Neural cell (in vitro differentiated cells): Measurements from ENCODE around the gene PF4V1. TPM values are rescaled to one million over a fixed set of nuclear protein-coding genes. Genes with fewer than 3 reads are reported as not detected.
"Not testable (repeated sequence)": the region's sequence is repeated elsewhere in the genome, so short reads cannot be mapped to it uniquely, and the experiment has no call there.

Source experiments
- H2AFZ ChIP-seq: fragments of 200-600, 300-800 bp; sonication (generic), shearing (Covaris generic); 2 replicates; pipeline ENCODE4 v1.6.0; 2014; ENCODE audit warnings: low read depth, mild to moderate bottlenecking, antibody characterized with exemption, low read length, moderate library complexity
- H3F3A ChIP-seq: fragments of 200-600 bp; shearing (Covaris generic); 2 replicates; pipeline ENCODE4 v1.6.1; 2016; ENCODE audit warnings: mild to moderate bottlenecking, moderate library complexity, mixed read lengths, antibody characterized with exemption, low read length; ENCODE audit not compliant: insufficient read depth, poor library complexity, severe bottlenecking
- H3K27ac ChIP-seq: fragments of 200-600, 300-800 bp; sonication (generic), shearing (Covaris generic); 2 replicates; pipeline ENCODE4 v1.5.1; 2014; ENCODE audit warnings: mild to moderate bottlenecking, low read length, moderate library complexity
- H3K27me3 ChIP-seq: fragments of 300-800, 200-600 bp; sonication (generic), shearing (Covaris generic); 2 replicates; pipeline ENCODE4 v1.6.0; 2014; ENCODE audit warnings: mild to moderate bottlenecking, low read depth, low read length, moderate library complexity; ENCODE audit not compliant: insufficient read depth
- H3K36me3 ChIP-seq: fragments of 300-800, 200-600 bp; sonication (generic), shearing (Covaris generic); 2 replicates; pipeline ENCODE4 v1.5.1; 2014; ENCODE audit warnings: mild to moderate bottlenecking, antibody characterized with exemption, low read length, moderate library complexity; ENCODE audit not compliant: insufficient read depth
- H3K4me2 ChIP-seq: fragments of 300-800, 200-600 bp; sonication (generic), shearing (Covaris generic); 2 replicates; pipeline ENCODE4 v1.6.0; 2014; ENCODE audit warnings: mild to moderate bottlenecking, low read length
- H3K4me3 ChIP-seq: fragments of 300-800, 200-600 bp; sonication (generic), shearing (Covaris generic); 2 replicates; pipeline ENCODE4 v1.5.1; 2014; ENCODE audit warnings: mild to moderate bottlenecking, low read length, moderate library complexity
- H3K79me2 ChIP-seq: fragments of 200-600 bp; shearing (Covaris generic); replicated peaks from 2 replicates; pipeline ENCODE4 v1.6.0; 2014; ENCODE audit warnings: mild to moderate bottlenecking, low read length, moderate library complexity; ENCODE audit not compliant: insufficient read depth
- H3K9ac ChIP-seq: fragments of 300-800, 200-600 bp; sonication (generic), shearing (Covaris generic); 2 replicates; pipeline ENCODE4 v1.6.1; 2016; ENCODE audit warnings: mild to moderate bottlenecking, low read length, mixed read lengths
- H3K9me2 ChIP-seq: fragments of 200-600 bp; shearing (Covaris generic); 2 replicates; pipeline ENCODE4 v1.6.1; 2016; ENCODE audit warnings: mild to moderate bottlenecking, low read length, mixed read lengths; ENCODE audit not compliant: insufficient read depth
- H3K9me3 ChIP-seq: fragments of 200-600, 300-800 bp; sonication (generic), shearing (Covaris generic); 2 replicates; pipeline ENCODE4 v1.6.1; 2016; ENCODE audit warnings: mild to moderate bottlenecking, mixed run types, low read length, moderate library complexity, mixed read lengths
- H4K20me1 ChIP-seq: fragments of 200-600 bp; shearing (Covaris generic); 2 replicates; pipeline ENCODE4 v1.6.1; 2016; ENCODE audit warnings: mild to moderate bottlenecking, mixed run types; ENCODE audit not compliant: insufficient read depth
- EP300 ChIP-seq: fragments of 450-650 bp; conservative IDR thresholded peaks from 2 replicates; pipeline ENCODE4 v1.6.1; 2014; ENCODE audit warnings: antibody characterized with exemption, mild to moderate bottlenecking, moderate library complexity; ENCODE audit not compliant: poor library complexity, severe bottlenecking
- EZH2 ChIP-seq: fragments of 200-600, 300-800 bp; shearing (Covaris generic), sonication (generic); IDR thresholded peaks from 2 replicates; pipeline ENCODE4 v1.6.1; 2014; ENCODE audit warnings: antibody characterized with exemption, low read length, borderline replicate concordance, mild to moderate bottlenecking; ENCODE audit not compliant: insufficient read depth, poor library complexity, severe bottlenecking
- MXI1 ChIP-seq: fragments of 450-650 bp; conservative IDR thresholded peaks from 2 replicates; pipeline ENCODE4 v1.6.1; 2014; ENCODE audit warnings: antibody characterized with exemption, mild to moderate bottlenecking; ENCODE audit not compliant: poor library complexity, severe bottlenecking
- POLR2AphosphoS5 ChIP-seq: IDR thresholded peaks from 2 replicates; pipeline ENCODE4 v1.6.1; 2012
- RAD21 ChIP-seq: fragments of 450-650 bp; conservative IDR thresholded peaks from 2 replicates; pipeline ENCODE4 v1.6.1; 2014; ENCODE audit warnings: antibody characterized with exemption, mild to moderate bottlenecking, moderate library complexity
- polyA plus RNA-seq: library from polyadenylated mRNA; depleted of rRNA; stranded (reverse); fragments of >200 nt; gene quantifications from 2 replicates; pipeline ENCODE4 v1.2.3, GENCODE V29; 2014
- TF ChIP-seq, protein P1 (sequence below): fragments of 450-650 bp; IDR thresholded peaks from 2 replicates; pipeline ENCODE4 v1.5.1; 2014; ENCODE audit warnings: antibody characterized with exemption, mild to moderate bottlenecking, moderate library complexity; ENCODE audit not compliant: poor library complexity, severe bottlenecking
- TF ChIP-seq, protein P2 (sequence below): IDR thresholded peaks from 2 replicates; pipeline ENCODE4 v1.6.1; 2012; ENCODE audit warnings: borderline replicate concordance

PF4V1 gene
- polyA plus RNA-seq, 1 donor from 2014 or later, result not detected

- Histone ChIP-seq H3K9ac (no peak overlapping the region), H3K9me2 (no peaks in the 10 kb centered on the region), H3K36me3 (no peaks in the 10 kb centered on the region), H3K27ac (no peak overlapping the region), H3K4me2 (no peak overlapping the region), H4K20me1 (no peaks in the 10 kb centered on the region), H3K4me3 (no peak overlapping the region), H2AFZ (no peak overlapping the region), H3K27me3 (no peaks in the 10 kb centered on the region), H3F3A (no peaks in the 10 kb centered on the region), H3K9me3 (no peaks in the 10 kb centered on the region), H3K79me2 (no peaks in the 10 kb centered on the region)
- TF ChIP-seq EZH2 (no peak), EP300 (no peak), RAD21 (no peak), MXI1 (no peak), POLR2AphosphoS5 (no peak)
- TF ChIP-seq, protein P1, sequence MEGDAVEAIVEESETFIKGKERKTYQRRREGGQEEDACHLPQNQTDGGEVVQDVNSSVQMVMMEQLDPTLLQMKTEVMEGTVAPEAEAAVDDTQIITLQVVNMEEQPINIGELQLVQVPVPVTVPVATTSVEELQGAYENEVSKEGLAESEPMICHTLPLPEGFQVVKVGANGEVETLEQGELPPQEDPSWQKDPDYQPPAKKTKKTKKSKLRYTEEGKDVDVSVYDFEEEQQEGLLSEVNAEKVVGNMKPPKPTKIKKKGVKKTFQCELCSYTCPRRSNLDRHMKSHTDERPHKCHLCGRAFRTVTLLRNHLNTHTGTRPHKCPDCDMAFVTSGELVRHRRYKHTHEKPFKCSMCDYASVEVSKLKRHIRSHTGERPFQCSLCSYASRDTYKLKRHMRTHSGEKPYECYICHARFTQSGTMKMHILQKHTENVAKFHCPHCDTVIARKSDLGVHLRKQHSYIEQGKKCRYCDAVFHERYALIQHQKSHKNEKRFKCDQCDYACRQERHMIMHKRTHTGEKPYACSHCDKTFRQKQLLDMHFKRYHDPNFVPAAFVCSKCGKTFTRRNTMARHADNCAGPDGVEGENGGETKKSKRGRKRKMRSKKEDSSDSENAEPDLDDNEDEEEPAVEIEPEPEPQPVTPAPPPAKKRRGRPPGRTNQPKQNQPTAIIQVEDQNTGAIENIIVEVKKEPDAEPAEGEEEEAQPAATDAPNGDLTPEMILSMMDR, result no peak
- TF ChIP-seq, protein P2, sequence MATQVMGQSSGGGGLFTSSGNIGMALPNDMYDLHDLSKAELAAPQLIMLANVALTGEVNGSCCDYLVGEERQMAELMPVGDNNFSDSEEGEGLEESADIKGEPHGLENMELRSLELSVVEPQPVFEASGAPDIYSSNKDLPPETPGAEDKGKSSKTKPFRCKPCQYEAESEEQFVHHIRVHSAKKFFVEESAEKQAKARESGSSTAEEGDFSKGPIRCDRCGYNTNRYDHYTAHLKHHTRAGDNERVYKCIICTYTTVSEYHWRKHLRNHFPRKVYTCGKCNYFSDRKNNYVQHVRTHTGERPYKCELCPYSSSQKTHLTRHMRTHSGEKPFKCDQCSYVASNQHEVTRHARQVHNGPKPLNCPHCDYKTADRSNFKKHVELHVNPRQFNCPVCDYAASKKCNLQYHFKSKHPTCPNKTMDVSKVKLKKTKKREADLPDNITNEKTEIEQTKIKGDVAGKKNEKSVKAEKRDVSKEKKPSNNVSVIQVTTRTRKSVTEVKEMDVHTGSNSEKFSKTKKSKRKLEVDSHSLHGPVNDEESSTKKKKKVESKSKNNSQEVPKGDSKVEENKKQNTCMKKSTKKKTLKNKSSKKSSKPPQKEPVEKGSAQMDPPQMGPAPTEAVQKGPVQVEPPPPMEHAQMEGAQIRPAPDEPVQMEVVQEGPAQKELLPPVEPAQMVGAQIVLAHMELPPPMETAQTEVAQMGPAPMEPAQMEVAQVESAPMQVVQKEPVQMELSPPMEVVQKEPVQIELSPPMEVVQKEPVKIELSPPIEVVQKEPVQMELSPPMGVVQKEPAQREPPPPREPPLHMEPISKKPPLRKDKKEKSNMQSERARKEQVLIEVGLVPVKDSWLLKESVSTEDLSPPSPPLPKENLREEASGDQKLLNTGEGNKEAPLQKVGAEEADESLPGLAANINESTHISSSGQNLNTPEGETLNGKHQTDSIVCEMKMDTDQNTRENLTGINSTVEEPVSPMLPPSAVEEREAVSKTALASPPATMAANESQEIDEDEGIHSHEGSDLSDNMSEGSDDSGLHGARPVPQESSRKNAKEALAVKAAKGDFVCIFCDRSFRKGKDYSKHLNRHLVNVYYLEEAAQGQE, result no peak
Observed at GRCh38 chr4:73896416-73896815, 43.3 kb downstream of the PF4V1 start.

GRCh38 chr4:73897380-73898136 lies 44.5 kb downstream of the PF4V1 start:
- H3K4me3 ChIP-seq, result no peak overlapping the region
- no peaks in the 10 kb centered on the region for H3K79me2 ChIP-seq
- no peak overlapping the region for H3K9ac ChIP-seq
- no peak overlapping the region for H2AFZ ChIP-seq
- H3F3A ChIP-seq, result no peaks in the 10 kb centered on the region
- no peaks in the 10 kb centered on the region for H3K27me3 ChIP-seq
- H3K9me2 ChIP-seq, result no peaks in the 10 kb centered on the region
- TF ChIP-seq EZH2, result no peak
- no peak for TF ChIP-seq RAD21
- TF ChIP-seq, protein P1, result no peak
- TF ChIP-seq POLR2AphosphoS5, result no peak
- no peaks in the 10 kb centered on the region for H4K20me1 ChIP-seq
- no peaks in the 10 kb centered on the region for H3K9me3 ChIP-seq
- no peak overlapping the region for H3K27ac ChIP-seq
- no peak overlapping the region for H3K4me2 ChIP-seq
- H3K36me3 ChIP-seq, result no peaks in the 10 kb centered on the region

DNA sequence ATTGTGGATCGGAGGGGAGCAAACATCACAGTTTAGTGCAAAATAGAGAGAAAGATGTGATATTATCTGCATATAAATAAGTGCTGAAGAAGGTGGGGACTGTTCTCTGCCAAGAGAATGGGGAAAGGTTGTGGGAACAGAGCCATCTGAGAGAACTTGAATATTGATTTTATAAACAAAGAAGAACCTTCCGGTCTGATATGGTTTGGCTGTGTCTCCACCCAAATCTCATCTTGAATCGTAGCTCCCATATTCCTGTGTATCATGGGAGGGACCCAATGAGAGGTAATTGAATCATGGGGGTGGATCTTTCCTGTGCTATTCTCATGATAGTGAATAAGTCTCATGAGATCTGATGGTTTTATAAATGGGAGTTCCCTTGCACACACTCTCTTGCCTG lies 46.2 kb downstream of the PF4V1 start:
- H2AFZ ChIP-seq, H3K27me3 ChIP-seq, H3K27ac ChIP-seq, H3K79me2 ChIP-seq, H3K9ac ChIP-seq, H3K9me2 ChIP-seq, H3F3A ChIP-seq, H3K36me3 ChIP-seq, H3K9me3 ChIP-seq, H3K4me2 ChIP-seq, H4K20me1 ChIP-seq, H3K4me3 ChIP-seq: not testable (repeated sequence)
